Measurements from ENCODE around the gene PDIA5. TPM values are rescaled to one million over a fixed set of nuclear protein-coding genes. Genes with fewer than 3 reads are reported as not detected.

The PDIA5 gene
- total RNA-seq, 4 donors from 2014 or later: 4.6 to 17.1 (median 5.3) TPM

DNA sequence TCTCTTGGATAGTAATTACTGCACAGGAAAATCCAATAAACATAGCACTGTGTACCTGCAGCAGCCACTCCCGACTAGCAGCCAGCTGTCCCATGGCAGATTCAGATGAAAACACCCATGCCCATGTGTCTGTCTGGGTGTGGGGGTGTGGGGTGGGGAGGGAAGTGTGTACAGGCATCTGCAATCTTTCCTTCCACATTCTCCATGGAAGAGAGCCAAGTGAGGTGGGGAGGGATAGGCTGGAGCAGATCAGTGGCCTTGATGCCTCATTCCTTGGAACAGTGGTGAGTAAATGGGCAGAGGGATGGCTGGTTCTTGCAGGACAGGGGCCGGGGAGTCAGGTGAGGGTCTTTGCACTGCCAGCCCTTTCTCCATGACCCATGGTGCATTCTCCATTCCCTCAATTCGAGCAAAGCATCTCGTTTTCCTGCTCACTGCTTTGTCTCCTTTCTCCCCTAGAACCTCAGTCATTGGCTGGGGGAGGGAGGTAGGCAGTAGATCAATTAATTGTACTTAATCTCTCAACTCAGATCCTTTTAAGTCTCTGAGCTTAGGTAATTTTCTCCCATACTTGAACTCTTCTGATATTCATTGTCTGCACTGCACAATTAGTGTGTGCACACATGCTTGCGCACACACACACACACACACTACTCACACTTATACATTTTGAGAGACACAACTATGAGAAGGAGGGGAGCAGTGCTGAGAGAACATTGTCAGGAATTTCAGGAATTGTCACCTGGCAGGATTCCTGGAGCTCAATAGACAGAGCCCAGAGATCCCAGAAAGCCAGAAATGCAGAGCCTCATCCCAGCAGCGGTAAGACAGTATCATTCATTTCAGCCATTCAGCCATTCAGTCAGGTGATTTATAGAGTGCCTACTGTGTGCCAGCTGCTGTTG, 31.9 kb downstream of the PDIA5 start:
- H3K4me3 ChIP-seq (ENCODE audit: low read depth, poor library complexity, severe bottlenecking): no peak overlapping the region
- WGBS, 2 donors: 80 to 82% methylated on average over 6 of the region's 6 CpGs
- TF ChIP-seq, protein P1, sequence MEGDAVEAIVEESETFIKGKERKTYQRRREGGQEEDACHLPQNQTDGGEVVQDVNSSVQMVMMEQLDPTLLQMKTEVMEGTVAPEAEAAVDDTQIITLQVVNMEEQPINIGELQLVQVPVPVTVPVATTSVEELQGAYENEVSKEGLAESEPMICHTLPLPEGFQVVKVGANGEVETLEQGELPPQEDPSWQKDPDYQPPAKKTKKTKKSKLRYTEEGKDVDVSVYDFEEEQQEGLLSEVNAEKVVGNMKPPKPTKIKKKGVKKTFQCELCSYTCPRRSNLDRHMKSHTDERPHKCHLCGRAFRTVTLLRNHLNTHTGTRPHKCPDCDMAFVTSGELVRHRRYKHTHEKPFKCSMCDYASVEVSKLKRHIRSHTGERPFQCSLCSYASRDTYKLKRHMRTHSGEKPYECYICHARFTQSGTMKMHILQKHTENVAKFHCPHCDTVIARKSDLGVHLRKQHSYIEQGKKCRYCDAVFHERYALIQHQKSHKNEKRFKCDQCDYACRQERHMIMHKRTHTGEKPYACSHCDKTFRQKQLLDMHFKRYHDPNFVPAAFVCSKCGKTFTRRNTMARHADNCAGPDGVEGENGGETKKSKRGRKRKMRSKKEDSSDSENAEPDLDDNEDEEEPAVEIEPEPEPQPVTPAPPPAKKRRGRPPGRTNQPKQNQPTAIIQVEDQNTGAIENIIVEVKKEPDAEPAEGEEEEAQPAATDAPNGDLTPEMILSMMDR (IDR thresholded peaks at IDR 0.05): no peak
- TF ChIP-seq POLR2A (IDR thresholded peaks at IDR 0.05): no peak
- intact Hi-C loops (cut with DNase I; ENCODE audit: low total_unique reads): no loop called here
- DNase-seq (ENCODE audit: low spot score in 2 of 2): no peak

DNA sequence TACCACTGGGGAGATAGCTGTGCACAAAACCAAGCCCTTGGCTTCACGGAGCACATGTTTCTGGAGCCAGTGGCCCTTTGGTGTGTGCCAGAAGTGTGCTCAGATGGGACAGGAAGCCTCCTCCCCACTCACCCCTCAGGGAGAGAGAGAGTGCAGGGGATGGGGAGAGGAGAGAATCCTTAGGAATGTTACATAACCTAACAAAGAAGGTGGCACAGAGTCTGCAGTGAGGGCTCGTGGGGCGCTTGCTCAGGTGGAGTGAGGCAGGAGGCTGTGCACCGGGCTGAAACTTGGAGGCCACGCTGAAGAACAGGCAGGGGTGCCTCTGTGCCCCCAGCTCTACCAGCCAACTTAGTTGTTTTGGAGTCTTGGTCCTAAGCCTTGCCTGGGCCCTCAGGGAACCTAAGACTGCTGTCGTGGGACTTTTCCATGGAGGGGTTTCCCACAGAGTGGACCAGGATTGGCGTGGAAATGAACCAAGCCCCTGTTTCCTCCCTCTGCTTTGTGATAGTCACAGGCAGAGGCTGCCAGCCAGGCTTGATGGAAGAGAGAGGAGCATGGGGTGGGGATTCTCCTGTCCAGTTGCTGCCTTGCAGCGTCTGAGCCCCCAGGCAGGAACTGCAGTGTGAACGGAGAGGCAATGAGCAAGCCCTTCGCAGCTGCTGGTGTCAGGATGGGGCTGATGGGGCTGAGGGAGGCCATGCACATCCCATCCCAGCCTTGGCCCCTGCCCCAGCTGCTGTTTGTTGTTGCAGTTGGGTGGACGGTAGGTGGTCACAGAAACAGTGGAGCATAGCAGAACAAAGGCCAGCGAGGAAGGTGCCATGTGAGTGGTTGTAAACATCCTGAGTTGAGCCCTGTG, 32.7 kb downstream of the PDIA5 start:
- no peak for DNase-seq (ENCODE audit: low spot score in 2 of 2)
- intact Hi-C loops (cut with DNase I; ENCODE audit: low total_unique reads): no loop called here
- TF ChIP-seq, protein P1 (IDR thresholded peaks at IDR 0.05): no peak
- no peak for TF ChIP-seq POLR2A (IDR thresholded peaks at IDR 0.05)
- no peak overlapping the region for H3K4me3 ChIP-seq (ENCODE audit: low read depth, poor library complexity, severe bottlenecking)
- WGBS, 2 donors: 90 to 92% methylated on average over 10 to 12 of the region's 12 CpGs

DNA sequence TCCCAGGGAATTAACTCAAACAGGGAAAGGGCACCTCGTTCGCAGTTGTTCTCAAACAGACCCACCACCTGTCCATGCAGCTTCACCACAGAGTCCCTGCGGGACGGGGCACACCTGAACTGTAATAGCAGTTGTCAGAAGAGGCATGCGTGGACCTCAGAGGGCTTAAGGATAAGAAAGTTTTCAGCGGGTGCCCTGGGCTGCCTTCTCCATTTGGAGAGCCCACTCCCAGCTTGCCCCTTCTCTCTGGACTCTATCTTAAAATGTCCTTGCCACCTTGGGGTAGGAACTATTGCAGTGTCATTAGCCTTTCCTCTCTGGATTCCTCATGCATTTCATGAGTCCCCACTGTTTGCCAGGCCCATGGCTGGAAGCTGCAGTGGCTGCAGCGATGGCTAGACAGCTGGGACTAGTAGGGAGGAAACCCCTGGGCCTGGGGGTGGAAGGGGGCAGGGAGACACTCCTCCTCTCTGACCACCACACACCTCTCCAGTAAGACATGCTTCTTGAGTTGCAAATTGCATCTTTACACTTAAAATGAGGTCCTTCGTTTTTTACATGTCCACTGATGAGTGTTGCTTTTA, 33.5 kb downstream of the PDIA5 start:
- intact Hi-C loops (cut with DNase I; ENCODE audit: low total_unique reads): no loop called here
- no peak for DNase-seq (ENCODE audit: low spot score in 2 of 2)
- TF ChIP-seq POLR2A (IDR thresholded peaks at IDR 0.05): no peak
- TF ChIP-seq, protein P1 (IDR thresholded peaks at IDR 0.05): no peak
- H3K4me3 ChIP-seq (ENCODE audit: low read depth, poor library complexity, severe bottlenecking): no peak overlapping the region
- WGBS, 2 donors: 91 to 93% methylated on average over 8 of the region's 8 CpGs

DNA sequence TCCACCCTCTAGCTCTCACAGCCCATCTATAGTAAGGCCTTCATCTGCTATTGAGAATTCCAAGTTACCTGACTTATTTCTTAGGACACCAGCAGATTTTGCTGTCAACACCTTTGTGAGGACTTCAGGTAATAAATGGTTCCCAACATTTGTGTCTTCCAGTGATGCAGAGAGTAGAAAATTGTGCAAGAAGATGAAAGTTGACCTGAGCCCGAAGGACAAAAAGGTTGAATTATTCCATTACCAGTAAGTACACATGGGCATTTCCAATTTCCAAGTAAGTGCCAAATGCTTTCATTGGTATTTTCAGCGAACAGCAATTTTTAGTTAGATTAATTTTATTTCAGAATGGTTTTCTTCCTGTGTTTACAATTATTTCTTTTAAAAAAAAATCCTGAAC, 35.4 kb downstream of the PDIA5 start:
- DNase-seq (ENCODE audit: low spot score in 2 of 2): no peak
- TF ChIP-seq, protein P1 (IDR thresholded peaks at IDR 0.05): no peak
- TF ChIP-seq POLR2A (IDR thresholded peaks at IDR 0.05): no peak
- no peak overlapping the region for H3K4me3 ChIP-seq (ENCODE audit: low read depth, poor library complexity, severe bottlenecking)
- intact Hi-C loops (cut with DNase I; ENCODE audit: low total_unique reads): no loop called here
- WGBS, 2 donors: 97 to 98% methylated on average over 2 of the region's 2 CpGs

DNA sequence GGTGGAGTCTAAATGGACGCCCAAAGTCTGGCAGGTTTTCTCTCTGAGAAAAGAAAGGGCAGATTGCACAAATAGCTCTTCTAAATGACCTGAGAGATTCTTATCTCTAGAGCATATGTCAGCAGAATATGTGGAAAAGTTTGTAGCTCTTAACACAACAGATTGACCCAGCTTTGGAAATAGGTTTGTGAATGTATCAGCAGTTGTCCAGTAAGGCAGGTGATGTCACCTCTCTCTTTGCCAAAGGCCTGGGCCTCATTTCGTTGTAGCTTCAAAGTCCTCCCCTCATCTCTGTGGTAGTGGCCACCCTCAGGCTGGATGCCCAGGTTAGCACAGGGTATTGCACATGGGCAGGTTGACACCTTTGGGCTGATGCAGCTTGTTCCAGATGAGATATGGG, 36.0 kb downstream of the PDIA5 start:
- TF ChIP-seq POLR2A (IDR thresholded peaks at IDR 0.05): no peak
- no peak for DNase-seq (ENCODE audit: low spot score in 2 of 2)
- 84 to 92% methylated on average over 2 of the region's 2 CpGs for whole genome bisulfite sequencing, 2 donors
- intact Hi-C loops (cut with DNase I; ENCODE audit: low total_unique reads): no loop called here
- no peak overlapping the region for H3K4me3 ChIP-seq (ENCODE audit: low read depth, poor library complexity, severe bottlenecking)

DNA sequence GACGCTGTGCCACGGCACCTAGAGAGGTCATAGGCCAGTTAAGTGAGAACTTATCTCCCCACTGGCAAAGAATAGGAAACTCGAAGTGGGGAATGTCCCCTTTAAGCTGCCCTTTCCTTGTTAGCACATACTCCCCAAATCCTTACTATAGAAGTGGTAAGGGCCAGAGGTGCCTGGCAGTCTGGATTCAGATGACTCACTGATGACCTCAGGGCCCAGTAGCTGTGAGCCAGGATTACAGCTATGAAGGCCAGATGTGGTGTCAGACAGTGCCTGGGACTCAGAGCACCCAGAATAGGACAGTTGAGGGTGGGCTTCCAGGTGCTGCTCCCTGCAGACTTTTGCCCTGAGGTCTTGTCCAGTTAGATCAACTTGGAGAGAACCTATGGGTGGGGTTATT, 37.7 kb downstream of the PDIA5 start:
- intact Hi-C loops (cut with DNase I; ENCODE audit: low total_unique reads): no loop called here
- WGBS, 2 donors: 55 to 63% methylated on average over 3 of the region's 3 CpGs
- TF ChIP-seq, protein P1 (IDR thresholded peaks at IDR 0.05): no peak
- no peak for TF ChIP-seq POLR2A (IDR thresholded peaks at IDR 0.05)
- H3K4me3 ChIP-seq (ENCODE audit: low read depth, poor library complexity, severe bottlenecking): no peak overlapping the region
- no peak for DNase-seq (ENCODE audit: low spot score in 2 of 2)
